NCI-H1105 treated with DMSO at 0.1 percent for 48 hours (cell line): Measurements from ENCODE around the gene BRDT.
"Not testable (repeated sequence)": the region's sequence is repeated elsewhere in the genome, so short reads cannot be mapped to it uniquely, and the experiment has no call there.

Source experiments
- DNase-seq: peaks from one replicate; lab custom pipeline; 2025; lab: John Stamatoyannopoulos, UW

BRDT gene

DNA sequence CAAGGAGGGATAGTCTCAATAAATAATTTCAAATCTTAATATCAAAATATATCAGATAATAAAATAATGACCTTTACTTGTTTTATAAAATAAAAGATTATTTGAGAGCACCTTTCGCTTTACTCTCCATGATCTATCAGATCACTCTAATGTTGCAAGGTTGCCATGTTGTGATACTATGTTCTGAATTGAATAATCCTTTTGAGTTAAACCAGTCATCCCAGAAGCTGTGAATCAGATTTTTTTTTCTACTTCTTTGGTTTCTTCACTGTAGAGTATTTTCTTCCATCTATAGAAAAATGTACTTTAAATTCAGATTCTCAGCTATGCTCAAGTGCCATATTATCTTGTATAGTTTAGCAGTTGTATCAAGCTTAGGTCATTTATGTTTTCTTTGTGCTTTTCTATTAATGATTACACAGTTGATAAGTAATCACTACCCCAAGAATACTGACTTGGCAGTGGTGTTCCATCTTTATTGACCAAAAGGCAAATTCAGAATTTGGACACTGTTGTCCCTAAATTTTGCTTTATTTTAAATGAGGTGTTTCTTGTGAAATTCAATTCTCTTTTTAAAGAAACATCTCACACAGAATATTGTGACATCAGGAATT, 32.9 kb downstream of the BRDT start:
- no peak for DNase-seq

GRCh38 chr1:91993256-91993655, 44.1 kb downstream of the BRDT start:
- no peak for DNase-seq

- DNase-seq, result peak; percentile 58
Observed at GRCh38 chr1:91997607-91998195, 48.5 kb downstream of the BRDT start.

- no peak for DNase-seq
Observed at GRCh38 chr1:92004129-92004528, 54.9 kb downstream of the BRDT start.

GRCh38 chr1:92013923-92014322, 64.7 kb downstream of the BRDT start:
- DNase-seq, result no peak

DNA sequence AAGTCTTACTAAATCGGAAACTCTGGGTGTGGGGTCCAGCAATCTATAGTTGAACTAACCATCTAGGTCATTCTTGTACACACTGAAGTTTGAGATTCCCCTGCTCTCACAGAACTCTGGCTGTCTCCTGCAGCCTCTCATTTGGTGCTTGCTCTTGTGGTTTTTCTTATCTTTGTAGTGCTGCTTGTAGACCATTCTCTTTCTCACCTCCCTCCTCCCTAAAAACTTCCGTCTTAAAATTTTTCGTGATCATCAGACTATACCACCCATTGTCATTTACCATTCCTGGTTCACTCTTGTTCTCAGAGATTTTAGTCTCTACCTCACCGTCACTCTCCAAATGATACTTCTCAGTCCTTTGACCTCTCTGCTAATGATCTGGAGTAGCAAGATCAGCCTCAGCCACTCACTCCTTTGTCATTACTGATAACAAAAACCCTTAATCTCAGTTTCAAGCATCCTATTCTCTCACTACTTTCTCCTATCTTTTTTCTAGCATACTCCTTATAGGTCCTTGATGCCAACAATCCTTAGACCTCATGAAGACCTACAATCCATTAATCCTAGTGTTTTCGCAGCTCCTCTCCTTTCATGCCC, 67.6 kb downstream of the BRDT start:
- no peak for DNase-seq

- no peak for DNase-seq
Observed at GRCh38 chr1:92017656-92018055, 68.5 kb downstream of the BRDT start.

DNA sequence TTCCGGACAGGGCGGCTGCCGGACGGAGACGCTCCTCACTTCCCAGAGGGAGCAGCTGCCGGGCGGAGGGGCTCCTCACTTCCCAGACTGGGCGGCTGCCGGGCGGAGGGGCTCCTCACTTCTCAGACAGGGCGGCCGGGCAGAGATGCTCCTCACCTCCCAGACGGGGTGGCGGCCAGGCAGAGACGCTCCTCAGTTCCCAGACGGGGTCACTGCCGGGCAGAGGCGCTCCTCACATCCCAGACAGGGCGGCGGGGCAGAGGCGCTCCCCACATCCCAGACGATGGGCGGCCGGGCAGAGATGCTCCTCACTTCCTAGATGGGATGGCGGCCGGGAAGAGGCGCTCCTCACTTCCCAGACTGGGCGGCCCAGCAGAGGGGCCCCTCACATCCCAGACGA, 76.8 kb downstream of the BRDT start:
- not testable (repeated sequence) for DNase-seq

- no peak for DNase-seq
Observed at GRCh38 chr1:92026806-92027205, 77.6 kb downstream of the BRDT start.

- no peak for DNase-seq
Observed at GRCh38 chr1:92029241-92029922, 80.2 kb downstream of the BRDT start.

DNA sequence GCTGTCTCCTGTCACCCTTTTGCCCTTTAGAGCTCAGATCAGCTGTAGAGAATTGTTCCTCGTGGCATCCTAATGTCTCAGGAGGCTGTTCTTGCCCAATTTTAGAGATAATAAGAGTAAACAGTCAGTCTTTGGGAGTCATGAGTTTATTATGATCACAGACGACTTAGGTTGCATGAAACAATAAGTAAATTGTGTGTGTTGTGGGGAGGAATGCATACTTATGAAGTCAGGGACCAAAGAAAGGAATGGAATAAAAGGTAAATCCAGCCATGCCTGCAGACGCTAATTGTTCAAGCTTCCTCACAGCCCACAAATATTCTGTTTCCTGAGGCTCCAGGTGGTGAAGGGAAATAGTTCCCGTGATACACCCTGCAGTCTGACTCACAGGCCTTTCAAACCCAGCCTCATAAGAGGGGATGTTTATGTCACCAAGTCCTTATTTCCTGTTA, 81.5 kb downstream of the BRDT start:
- peak; percentile 17 for DNase-seq

- DNase-seq, result no peak
Observed at GRCh38 chr1:92031281-92032110, 82.3 kb downstream of the BRDT start.

GRCh38 chr1:92037400-92037799, 88.2 kb downstream of the BRDT start:
- DNase-seq, result no peak

DNA sequence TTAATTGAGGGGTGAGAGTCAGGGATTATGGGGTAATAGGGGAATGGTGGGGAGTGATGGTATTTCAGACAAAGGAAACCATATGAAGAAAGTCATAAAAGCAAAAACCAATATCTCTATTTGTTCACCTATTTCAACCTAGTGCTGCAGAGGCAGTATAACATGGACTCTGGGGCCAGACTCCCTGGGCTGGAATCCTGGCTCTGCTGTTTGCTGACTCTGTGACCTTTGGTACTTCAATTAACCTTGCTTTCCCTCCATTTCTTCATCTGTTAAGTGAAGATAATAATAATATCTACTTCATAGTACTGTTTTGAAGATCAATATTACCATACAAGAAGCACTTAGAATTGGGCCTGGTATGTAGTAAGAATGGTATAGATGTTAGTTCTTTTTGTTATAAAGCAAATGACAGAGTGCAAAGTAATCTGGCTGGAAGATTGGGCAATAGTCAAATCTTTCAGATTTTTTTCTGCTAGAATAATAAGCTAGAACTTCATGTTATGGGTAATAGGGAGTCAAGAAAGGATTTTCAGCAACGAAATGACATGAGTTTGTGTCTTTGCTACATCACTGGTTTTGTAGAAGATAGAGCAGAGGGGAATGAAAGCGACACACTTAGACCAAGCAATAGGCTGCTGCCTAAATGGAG, 89.6 kb downstream of the BRDT start:
- no peak for DNase-seq

DNA sequence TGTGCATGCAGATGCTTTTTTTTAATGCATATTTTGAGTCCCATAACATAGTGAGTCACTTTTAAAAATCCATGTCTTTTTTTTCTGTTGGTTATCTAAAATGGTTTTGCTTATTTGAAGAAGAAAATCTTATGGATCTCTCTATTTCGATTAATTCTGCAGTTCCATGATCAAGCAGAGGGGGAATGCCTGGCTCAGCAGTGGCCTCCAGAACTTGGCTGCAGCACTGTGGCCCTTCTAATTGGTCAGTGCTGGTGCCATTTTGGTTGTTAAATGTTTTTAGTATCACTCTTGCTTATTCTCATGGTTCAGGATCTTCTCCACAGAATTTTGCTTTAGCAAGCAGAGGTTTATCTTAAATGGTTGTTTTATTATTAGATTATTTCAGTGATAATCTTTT, 91.8 kb downstream of the BRDT start:
- DNase-seq, result no peak

- no peak for DNase-seq
Observed at GRCh38 chr1:92043621-92044020, 94.4 kb downstream of the BRDT start.

DNA sequence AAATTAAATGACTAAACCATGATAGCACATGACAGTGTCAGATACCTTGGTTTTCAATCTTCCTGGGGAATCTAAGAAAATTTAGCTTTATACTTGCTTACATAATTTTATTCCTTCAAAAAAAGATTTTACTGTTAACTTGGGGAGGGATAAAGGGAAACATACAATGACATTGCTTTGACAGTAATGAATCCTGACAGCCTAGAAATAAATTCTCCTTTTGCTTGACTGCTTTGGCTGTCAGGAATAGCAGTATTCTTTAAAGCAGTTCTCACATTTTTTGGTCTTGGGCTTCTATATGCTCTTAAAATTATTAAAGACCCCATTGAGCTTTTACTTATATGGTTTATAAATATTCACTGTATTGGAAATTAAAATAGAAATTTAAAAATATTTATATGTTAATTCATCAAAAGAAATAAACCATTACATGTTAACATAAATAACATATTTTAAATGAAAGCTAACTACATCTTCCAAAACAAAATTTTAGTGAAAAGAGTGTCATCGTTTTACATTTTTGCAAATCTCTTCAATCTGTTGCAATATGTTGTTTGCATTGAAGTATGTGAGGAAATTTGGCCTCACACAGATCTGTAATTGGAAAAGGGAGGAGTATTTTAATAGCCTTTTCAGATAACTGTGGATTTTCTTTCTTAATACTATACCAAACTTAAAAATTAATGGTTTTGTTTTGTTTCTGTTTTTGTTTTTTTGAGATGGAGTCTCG, 96.7 kb downstream of the BRDT start:
- DNase-seq, result no peak

DNA sequence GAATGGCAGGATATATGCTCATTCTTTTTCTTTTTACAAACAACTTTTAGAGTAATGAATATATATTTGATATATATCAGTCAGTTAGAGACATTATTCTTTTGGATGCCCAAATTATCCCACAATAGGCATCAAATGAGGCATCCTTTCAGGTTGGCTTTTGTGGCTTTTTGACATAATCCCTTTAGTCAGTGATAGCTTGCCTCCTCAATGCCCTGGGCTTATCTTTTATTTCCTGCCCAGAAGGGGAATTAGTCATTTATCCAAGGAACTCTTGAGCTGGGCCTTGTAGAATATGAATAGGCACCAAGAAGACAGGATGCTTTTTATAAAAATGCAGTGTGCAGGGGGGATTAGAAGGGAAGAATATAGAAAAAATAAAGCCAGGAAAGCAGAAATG, 102.7 kb downstream of the BRDT start:
- no peak for DNase-seq
